Mucosa of rectum (tissue), 2 donors: Measurements from ENCODE around the gene MMP8.

Experiments used
- H3K27ac ChIP-seq, 2 donors: one replicate each; pipeline ENCODE4 v1.7.0; 2013; ENCODE audit warnings: inconsistent platforms in 2 of 2, low read depth in 2 of 2, low read length in 2 of 2
- H3K27me3 ChIP-seq, 2 donors: one replicate each; pipeline ENCODE4 v1.7.0; 2013; ENCODE audit warnings: low read length in 2 of 2; ENCODE audit not compliant: control insufficient read depth in 2 of 2, insufficient read depth in 2 of 2
- H3K36me3 ChIP-seq, 2 donors: one replicate each; pipeline ENCODE4 v1.7.0; 2013; ENCODE audit warnings: low read length in 2 of 2; ENCODE audit not compliant: control insufficient read depth in 2 of 2, insufficient read depth in 2 of 2
- H3K4me1 ChIP-seq, 2 donors: one replicate each; pipeline ENCODE4 v1.7.0; 2013; ENCODE audit warnings: low read length in 2 of 2, mild to moderate bottlenecking in 1 of 2; ENCODE audit not compliant: control insufficient read depth in 2 of 2, insufficient read depth in 2 of 2
- H3K4me3 ChIP-seq, 2 donors: one replicate each; pipeline ENCODE4 v1.7.0; 2013; ENCODE audit warnings: low read length in 2 of 2
- H3K9ac ChIP-seq, 2 donors: one replicate each; pipeline ENCODE4 v1.7.0; 2013; ENCODE audit warnings: low read length in 2 of 2, low read depth in 1 of 2, mild to moderate bottlenecking in 1 of 2
- H3K9me3 ChIP-seq, 2 donors: one replicate each; pipeline ENCODE4 v1.7.0; 2013; ENCODE audit warnings: low read length in 2 of 2; ENCODE audit not compliant: control insufficient read depth in 2 of 2
- donor health status: healthy.
- donor health status: Normal muscosa, but diverticular disease.

Gene MMP8

DNA sequence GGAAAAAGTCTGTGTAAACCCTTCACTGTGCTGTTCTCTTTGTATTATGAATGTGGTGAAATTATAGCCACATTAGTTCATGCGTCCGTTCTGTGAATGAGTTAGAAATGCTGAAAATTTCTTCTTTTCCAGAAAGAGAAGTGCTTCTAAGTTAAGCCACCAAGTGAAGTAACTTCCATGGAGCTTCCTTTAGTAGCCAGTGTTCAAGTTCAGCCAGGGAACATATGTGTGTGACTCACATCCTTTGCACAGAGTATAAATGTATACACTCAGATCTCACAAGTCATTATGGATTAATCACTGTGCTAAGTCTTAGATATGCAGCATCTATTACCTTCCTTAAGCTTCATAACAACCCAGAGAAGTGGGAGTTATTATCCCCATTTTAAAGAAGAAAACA lies 3.1 kb upstream of the MMP8 start:
- Histone ChIP-seq H3K4me3 (no peak overlapping the region), H3K27me3 (no peaks in the 10 kb centered on the region), H3K9ac (no peak overlapping the region), H3K4me1 (no peaks in the 10 kb centered on the region), H3K9me3 (no peaks in the 10 kb centered on the region), H3K36me3 (no peaks in the 10 kb centered on the region), H3K27ac (no peak overlapping the region)

DNA sequence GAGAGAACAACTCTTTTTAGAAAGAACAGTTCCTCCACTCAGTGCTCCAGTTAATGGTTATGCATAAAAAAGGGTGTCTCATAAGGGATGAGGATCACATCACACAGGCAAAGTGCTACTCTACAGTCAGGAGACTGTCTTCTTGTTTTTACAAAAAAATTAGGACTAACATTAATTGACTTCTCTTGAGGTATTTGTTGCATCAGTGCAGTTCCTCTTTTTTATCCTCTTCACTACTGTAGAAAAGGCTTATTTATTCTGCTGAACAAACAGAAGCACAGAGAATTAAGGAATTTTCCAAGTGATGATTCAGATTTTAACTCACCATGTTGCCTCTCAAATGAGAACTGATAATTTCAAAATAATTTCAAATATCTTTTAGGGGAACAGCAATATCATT lies 1.9 kb downstream of the MMP8 start:
- Histone ChIP-seq H3K27me3 (no peaks in the 10 kb centered on the region), H3K4me3 (no peak overlapping the region), H3K4me1 (no peaks in the 10 kb centered on the region), H3K9me3 (no peaks in the 10 kb centered on the region), H3K36me3 (no peaks in the 10 kb centered on the region), H3K9ac (no peak overlapping the region), H3K27ac (no peak overlapping the region)

DNA sequence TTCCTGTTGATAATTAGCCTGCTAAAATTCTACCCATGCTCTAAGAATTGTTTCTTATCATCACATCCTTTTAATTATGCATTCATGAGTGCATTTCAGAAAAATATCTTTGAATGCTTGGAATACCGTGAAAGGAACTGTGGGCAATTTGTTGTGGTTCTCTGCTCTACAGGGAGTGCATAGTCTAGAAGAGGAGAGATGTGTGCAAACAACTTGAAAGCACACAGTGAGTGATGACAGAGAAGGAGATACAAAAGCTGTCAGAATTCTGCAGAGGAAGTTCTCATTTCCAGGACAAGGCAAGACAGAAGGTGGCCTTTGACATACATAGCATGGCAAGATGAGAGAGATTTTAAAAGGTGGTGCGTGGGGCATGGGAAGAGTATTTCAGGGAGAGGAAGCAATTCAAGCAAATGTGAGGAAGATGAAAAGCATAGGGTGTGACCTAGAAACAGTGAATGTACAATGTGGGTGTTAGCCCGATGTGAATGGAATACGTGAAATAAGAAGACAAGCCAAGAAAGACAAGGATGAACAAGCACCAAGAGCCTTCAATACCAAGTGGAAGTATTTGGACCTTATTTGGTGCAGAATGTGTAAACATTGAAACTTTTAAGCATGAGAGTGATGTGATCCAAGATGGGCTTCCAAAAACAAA lies 5.0 kb downstream of the MMP8 start:
- Histone ChIP-seq H3K36me3 (no peaks in the 10 kb centered on the region), H3K4me1 (no peaks in the 10 kb centered on the region), H3K27ac (no peak overlapping the region), H3K9ac (no peak overlapping the region), H3K27me3 (no peaks in the 10 kb centered on the region), H3K9me3 (no peaks in the 10 kb centered on the region), H3K4me3 (no peak overlapping the region)

DNA sequence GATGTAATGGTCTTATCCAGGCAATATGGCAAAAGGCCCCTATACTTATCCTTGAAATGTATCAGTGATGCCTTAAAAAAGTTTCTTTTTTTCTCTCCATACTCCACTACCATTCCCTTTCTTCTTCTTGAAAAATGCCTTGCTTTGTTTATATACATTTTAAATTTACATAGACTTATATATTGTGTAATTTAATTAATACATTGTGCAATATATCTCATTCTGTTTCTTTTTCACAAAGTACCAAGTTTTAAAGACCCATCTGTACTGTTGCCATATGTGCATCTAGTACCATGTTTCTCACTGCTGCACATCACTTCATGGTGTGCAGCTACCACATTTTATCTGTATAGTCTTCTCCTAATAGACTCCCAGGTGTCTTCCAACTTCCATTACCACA lies 7.5 kb downstream of the MMP8 start:
- H3K36me3 ChIP-seq, result no peaks in the 10 kb centered on the region
- H3K9me3 ChIP-seq, result no peaks in the 10 kb centered on the region
- H3K9ac ChIP-seq, result no peak overlapping the region
- H3K27me3 ChIP-seq, result no peaks in the 10 kb centered on the region
- H3K4me1 ChIP-seq, result no peaks in the 10 kb centered on the region
- H3K4me3 ChIP-seq, result no peak overlapping the region
- no peak overlapping the region for H3K27ac ChIP-seq

DNA sequence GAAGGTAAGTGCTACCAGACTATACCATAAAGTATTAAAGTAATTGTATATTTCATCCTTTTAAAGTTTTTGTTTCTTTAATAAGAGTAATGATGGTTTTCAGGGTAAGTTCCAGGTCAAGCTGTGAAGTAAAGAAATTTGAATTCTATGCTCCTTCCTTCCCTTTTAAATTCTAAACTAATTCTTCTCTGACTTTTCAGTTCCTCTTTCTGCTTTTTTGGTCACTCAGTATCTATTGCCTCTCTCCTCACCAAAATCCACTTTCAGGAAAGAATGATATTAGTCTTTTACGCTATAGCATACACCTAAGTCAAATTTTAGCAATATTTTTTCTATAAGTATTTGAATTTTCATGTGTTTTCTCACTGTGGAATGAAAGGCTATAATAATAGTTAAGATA lies 8.2 kb downstream of the MMP8 start:
- Histone ChIP-seq H3K27ac (no peak overlapping the region), H3K9me3 (no peaks in the 10 kb centered on the region), H3K4me3 (no peak overlapping the region), H3K4me1 (no peaks in the 10 kb centered on the region), H3K9ac (no peak overlapping the region), H3K36me3 (no peaks in the 10 kb centered on the region), H3K27me3 (no peaks in the 10 kb centered on the region)

DNA sequence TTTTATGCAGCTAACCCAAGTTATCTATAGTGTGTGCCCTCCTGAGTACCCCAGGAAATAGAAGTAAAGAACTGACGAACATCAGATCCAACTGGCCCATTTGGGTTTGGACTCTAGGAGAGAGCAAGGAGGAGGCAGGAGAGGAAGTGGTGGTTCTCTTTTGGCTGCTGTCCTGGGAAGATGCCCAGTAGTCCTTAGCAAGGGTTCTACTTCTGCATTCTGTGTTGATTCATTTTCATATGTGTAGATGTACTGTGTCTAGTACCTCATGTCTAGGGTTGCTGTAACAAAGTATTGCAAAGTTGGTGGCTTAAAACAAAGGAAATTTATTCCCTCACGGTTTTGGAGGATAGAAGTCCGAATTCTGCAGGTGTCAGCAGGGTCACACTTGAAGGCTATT lies 12.6 kb downstream of the MMP8 start:
- Histone ChIP-seq H3K36me3 (no peaks in the 10 kb centered on the region), H3K4me1 (no peaks in the 10 kb centered on the region), H3K27me3 (no peaks in the 10 kb centered on the region), H3K9ac (no peak overlapping the region), H3K27ac (no peak overlapping the region), H3K4me3 (no peak overlapping the region), H3K9me3 (no peaks in the 10 kb centered on the region)

DNA sequence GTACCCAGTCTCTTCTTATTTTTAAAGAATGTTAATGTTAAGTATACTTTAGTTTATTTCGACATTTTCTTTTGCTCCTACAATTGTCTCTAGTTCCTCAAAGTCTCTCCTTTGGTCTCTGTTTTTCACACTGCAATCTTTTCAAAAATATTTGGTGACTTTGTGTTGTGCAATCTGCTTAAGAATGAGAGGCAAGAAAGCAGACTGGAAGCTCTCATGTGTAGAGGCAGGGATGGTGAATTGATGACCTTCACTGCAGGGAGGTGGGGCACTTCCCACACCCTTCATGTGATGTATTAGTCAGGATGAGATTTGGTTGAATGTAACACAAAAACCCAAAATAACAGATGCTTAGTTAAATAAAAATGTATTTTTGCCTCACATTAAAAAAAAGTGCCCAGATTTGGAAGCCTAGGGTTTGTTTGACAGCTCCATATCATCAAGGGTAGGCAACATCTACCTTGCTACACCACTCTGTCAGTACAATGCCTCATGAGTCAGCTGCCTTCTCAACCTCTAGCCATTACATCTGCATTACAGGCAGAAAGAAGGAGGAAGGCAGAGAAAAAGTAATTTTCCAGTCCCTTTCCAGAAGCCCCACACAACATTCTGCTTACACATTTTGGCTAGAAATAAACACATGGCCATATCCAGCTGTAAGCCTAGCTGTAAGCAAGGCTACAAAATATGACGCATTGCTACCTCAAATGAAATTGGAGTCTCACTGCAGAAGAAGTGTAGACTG lies 15.4 kb downstream of the MMP8 start:
- no peak overlapping the region for H3K4me3 ChIP-seq
- no peaks in the 10 kb centered on the region for H3K36me3 ChIP-seq
- H3K9ac ChIP-seq, result no peak overlapping the region
- H3K4me1 ChIP-seq, result no peaks in the 10 kb centered on the region
- H3K9me3 ChIP-seq, result no peaks in the 10 kb centered on the region
- no peak overlapping the region for H3K27ac ChIP-seq
- no peaks in the 10 kb centered on the region for H3K27me3 ChIP-seq

DNA sequence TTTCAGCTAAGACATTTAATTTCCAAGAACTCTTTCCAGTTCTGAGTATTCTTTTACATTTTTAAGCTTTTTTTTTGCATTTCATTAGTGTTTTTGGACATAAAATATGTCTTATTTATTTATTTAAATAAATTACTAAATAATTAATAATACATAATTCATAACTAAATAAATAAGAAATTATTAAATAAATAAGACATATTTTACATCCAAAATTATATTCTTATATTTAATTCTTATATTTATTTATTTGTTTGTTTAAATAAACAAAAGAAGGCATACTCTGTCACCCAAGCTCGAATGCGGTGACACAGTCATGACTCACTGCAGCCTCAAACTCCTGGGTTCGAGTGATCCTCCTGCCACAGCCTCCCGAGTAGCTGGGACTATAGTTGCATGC lies 16.1 kb downstream of the MMP8 start:
- Histone ChIP-seq H3K4me3 (no peak overlapping the region), H3K9me3 (no peaks in the 10 kb centered on the region), H3K36me3 (no peaks in the 10 kb centered on the region), H3K9ac (no peak overlapping the region), H3K27me3 (no peaks in the 10 kb centered on the region), H3K4me1 (no peaks in the 10 kb centered on the region), H3K27ac (no peak overlapping the region)

DNA sequence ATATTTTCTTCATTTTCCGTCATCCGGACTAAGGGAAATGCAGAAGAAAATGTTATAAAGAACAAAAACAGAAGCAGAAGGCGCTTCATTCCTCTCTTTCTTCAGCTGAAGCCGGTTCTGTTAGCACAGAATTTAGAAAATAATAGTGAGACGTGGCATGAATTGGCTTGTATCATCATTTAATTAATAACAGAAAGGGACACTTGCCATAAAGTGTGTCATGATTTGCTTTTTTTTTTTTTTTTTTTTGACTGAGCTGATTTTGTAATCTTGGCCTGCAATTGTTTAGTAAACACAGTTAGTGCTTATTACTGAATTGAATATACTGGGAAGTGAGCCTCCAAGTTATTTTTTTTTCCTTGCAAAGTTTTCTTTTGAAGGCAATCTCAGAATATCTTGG lies 19.1 kb downstream of the MMP8 start, which contains the start of gene MMP27:
Gene MMP27 (minus strand): TSS at position 144 of the 400 bp plus-strand sequence. CDS start 55 bp downstream, at position 89.
- Histone ChIP-seq H3K4me3 (no peak within 1 kb of the TSS), H3K4me1 (no peaks in the 10 kb centered on the region), H3K36me3 (no peaks in the 10 kb centered on the region), H3K9me3 (no peaks in the 10 kb centered on the region), H3K27me3 (no peaks in the 10 kb centered on the region), H3K27ac (no peak within 1 kb of the TSS), H3K9ac (no peak within 1 kb of the TSS)

DNA sequence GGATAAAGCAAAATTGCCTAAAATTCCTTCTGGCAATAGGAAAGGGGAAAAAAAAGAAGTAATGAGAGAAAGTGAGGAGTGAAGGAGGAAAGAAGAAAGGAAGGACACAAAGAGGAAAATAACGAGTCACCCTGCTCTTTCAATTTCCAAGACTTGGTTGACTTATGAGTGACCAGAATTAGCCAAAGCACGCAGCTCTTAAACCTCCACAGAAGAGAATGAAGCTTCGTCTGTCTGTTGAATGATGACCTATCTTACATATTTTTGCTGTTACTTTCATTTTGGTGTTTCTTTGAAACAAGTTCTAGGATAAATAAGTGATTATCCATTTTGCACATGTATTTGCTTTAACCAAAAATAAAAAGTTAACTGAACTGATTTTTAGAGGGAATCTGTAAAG lies 19.9 kb downstream of the MMP8 start:
- H3K9me3 ChIP-seq, result no peaks in the 10 kb centered on the region
- H3K4me3 ChIP-seq, result no peak overlapping the region
- H3K27ac ChIP-seq, result no peak overlapping the region
- H3K36me3 ChIP-seq, result no peaks in the 10 kb centered on the region
- H3K4me1 ChIP-seq, result no peaks in the 10 kb centered on the region
- no peaks in the 10 kb centered on the region for H3K27me3 ChIP-seq
- H3K9ac ChIP-seq, result no peak overlapping the region
